ENCODE data around the gene KRT35.

GRCh38 chr17:41439375-41439774 lies 41.6 kb downstream of the KRT35 start:
- TF ChIP-seq EZH2 (IDR thresholded peaks at IDR 0.05; ENCODE audit: insufficient read depth, poor library complexity, severe bottlenecking) (no peak), EZH2phosphoT487 (IDR thresholded peaks at IDR 0.05; ENCODE audit: insufficient read depth, low read depth) (no peak)
